Measurements from ENCODE around the gene SDF2L1. TPM values are rescaled to one million over a fixed set of nuclear protein-coding genes. Genes with fewer than 3 reads are reported as not detected.

Gene SDF2L1
- polyA plus RNA-seq, 3 donors = 31.7 to 46.2 (median 44.7) TPM

GRCh38 chr22:21593406-21594232, 48.5 kb upstream of the SDF2L1 start:
- intact Hi-C loops (cut with micrococcal nuclease) = no loop called here
- WGBS (ENCODE audit: insufficient coverage) = 92% methylated on average over 10 of the region's 11 CpGs
- no peak overlapping the region for H3K4me3 Mint-ChIP-seq

More at GRCh38 chr22:21593406-21594232, 48.5 kb upstream of the SDF2L1 start:
- Mint-ChIP-seq H3K36me3 (peaks cover 42 to 68% of the 10 kb centered on the region in 2 donors), H3K27me3 (ENCODE audit: low read depth in 3 of 3) (peaks cover 0 to 3% (median 0%) of the 10 kb centered on the region in 3 donors), H3K9me3 (no peaks in the 10 kb centered on the region), H3K27ac (peak overlapping the region in 3 of 7 donors; percentile 21 to 34 (median 24)), H3K4me1 (peaks cover 38% of the 10 kb centered on the region)
- no peaks in the 10 kb centered on the region for H3K9me3 ChIP-seq (replicated peaks in 1 of 2; ENCODE audit: control insufficient read depth in 1 of 2, insufficient read depth in 1 of 2, low read length in 2 of 2)
- no peak overlapping the region for H3K4me2 ChIP-seq (replicated peaks; ENCODE audit: extremely low read depth, low read length, poor library complexity, severe bottlenecking)
- peaks cover 31 to 72% of the 10 kb centered on the region in 2 donors for H3K36me3 ChIP-seq (replicated peaks in 1 of 2; ENCODE audit: control insufficient read depth in 1 of 2, insufficient read depth in 2 of 2, low read length in 2 of 2)
- TF ChIP-seq CTCF (IDR thresholded peaks at IDR 0.05) = peak; percentile 21
- no peak overlapping the region for H3K9ac ChIP-seq (ENCODE audit: insufficient read depth, low read length, poor library complexity, severe bottlenecking)
- DNase-seq = no peak
- no peaks in the 10 kb centered on the region for H3K27me3 ChIP-seq (ENCODE audit: control insufficient read depth in 2 of 2, insufficient read depth in 2 of 2, low read length in 2 of 2)
- H2AFZ ChIP-seq (ENCODE audit: insufficient read depth, low read depth, low read length, poor library complexity, severe bottlenecking) = no peak overlapping the region
- peak overlapping the region in 1 of 2 donors; percentile 23 for H3K27ac ChIP-seq (ENCODE audit: low read depth in 1 of 2, low read length in 2 of 2)
- peaks cover 99% of the 10 kb centered on the region for H4K20me1 ChIP-seq (ENCODE audit: insufficient read depth, low read length)
- H3K4me3 ChIP-seq (replicated peaks in 1 of 3; ENCODE audit: low read depth in 2 of 3, low read length in 3 of 3) = no peak overlapping the region
- H3K4me1 ChIP-seq (ENCODE audit: control insufficient read depth in 1 of 2, insufficient read depth in 2 of 2, low read length in 2 of 2) = no peaks in the 10 kb centered on the region
- peaks cover 100% of the 10 kb centered on the region for H3K79me2 ChIP-seq (ENCODE audit: insufficient read depth, low read length)

All from CD14-positive monocyte (primary cell).